Measurements from ENCODE around the gene BLNK.

The BLNK gene

DNA sequence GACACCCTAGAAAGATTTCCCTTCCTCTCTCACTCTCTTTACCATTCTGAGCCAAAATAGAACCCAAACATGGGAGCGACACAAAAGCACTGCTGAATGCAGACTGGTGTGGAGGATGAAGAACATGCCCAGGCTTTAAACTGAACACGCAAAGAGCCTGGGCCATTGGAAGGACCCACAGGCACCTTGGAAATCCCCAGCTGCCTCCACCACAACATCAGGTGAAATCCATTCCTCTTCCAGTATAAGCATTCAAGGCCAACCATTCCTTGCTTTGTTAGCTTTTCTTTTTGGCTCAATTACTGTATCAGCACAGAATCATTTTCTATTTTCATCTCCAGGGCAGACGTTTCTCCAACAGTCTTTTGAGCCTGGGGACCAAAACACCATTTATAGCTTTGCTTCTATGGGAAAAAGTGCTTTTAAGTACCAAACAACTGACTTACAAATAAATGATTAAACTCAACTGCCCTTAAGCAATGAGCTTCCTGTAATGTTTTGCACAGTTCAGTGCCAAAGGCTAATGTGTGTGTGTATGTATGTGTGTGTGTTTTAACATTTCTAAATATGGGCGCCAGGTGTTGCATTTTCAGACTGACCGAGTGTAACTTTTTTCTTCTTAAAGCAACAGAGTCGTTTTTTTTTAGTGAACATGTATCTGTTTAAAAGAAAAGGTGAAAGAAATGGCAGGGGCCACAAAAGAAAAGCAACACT is 16.2 kb upstream of the BLNK start:
- DNase-seq = peak; percentile 40 to 52

- DNase-seq = no peak
These were observed 14.0 kb upstream of the BLNK start for GRCh38 chr10:96285331-96285752.

DNA sequence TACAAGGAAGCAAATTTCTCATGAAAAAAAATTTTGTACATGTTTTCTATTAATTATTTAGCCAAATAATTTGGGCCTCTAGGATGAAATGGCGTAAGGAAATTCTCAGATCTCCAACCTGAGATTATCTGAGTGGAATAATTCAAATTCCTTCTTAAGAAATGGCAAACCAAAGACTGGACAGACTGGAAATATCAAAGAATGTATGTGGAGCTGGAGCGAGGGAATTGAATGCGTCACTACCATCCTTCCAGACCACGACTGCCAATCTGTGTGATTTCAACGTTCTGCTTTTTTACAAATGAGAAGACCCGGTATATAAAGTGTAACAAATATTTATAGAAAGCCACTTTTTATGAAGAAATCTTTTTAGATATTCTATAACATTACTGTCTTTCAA is 12.4 kb upstream of the BLNK start:
- no peak for DNase-seq

GRCh38 chr10:96283351-96283750 is 12.0 kb upstream of the BLNK start:
- no peak for DNase-seq

DNA sequence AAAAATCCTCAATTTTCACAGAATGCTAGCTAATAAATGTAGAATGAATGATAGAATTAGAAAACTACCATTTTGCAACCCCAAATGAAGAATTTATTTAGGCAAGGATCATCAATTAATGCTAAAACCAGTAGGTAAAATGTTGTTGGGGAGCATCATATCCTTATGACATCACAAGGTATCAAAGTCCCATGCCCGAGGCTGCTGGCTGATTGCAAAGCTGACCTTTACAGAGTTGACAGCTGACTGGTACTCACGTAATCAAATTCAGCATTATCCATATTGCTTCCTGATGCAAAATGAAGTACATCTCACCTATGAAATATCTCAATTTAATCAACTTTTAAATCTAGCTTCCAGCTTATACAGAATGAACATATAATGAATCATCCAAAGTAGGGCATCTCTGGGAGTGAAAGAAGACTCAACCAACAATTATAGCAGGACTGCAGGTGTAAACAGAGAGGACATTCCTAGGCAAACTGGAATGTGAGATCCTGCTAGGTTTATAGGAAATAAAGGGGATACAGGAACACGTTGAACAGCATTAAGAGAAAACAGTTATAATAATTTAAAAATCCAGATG is 10.2 kb upstream of the BLNK start:
- DNase-seq = no peak

DNA sequence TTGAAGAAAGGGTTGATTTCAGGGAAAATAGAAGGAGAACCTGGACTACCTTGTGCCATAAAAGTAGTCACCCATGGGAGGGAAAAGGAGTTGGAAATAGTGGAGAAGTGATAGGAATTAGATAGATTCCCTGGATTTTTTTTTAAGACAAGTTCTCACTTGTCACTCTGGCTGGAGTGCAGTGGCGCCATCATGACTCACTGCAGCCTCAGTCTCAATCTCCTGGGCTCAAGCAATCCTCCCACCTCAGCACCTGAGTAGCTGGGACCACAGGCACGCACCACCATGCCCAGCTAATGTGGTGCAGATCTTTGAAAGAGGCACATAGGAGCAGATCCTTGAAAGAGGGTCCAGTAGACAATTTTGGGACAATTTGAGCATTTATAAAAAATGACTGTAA is 9.5 kb upstream of the BLNK start:
- DNase-seq = no peak

DNA sequence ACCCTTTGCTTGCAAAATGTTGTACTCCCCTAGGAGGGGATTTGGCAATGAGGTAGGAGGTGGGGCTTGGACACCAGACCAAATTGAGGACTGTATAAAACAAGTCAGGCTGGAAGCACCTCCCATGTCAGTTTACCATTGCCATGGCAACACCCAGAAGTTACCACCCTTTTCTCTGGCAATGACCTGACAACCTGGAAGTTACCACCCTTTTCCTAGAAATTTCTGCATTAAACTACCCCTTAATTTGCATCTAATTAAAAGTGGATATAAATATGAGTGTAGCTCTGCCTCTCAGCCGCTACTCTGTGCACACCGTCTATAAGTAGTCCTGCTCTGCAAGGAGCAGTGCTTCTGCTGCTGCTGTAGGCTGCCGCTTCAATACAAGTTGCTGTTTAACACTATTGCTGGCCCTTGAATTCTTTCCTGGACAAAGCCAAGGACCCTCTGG is 7.8 kb upstream of the BLNK start:
- DNase-seq = no peak

GRCh38 chr10:96276831-96277230 is 5.5 kb upstream of the BLNK start:
- DNase-seq = no peak

DNA sequence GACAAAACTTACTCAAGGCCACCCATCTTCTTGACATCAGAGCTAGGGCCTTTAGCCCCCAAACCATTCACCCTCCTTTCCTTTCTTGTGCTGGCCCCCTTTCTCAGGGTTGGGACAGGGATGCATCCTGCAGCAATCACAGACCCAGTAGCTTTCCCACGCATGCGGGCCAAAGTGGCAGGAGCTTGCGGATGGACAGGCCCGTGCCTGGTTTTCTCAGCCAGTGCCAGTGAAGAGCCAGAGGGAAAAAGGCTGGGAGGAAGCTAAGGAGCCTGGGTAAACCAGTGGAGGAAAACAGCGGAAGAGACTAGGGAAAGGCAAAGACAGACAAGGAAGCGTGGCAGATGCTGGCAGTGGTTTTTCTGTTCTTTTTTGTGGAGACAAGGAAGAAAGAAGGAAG is 5.1 kb upstream of the BLNK start:
- DNase-seq = no peak

- DNase-seq = no peak
These were observed 4.5 kb upstream of the BLNK start for GRCh38 chr10:96275685-96276418.

GRCh38 chr10:96272316-96273280 is 1.2 kb upstream of the BLNK start:
- DNase-seq = no peak

- no peak for DNase-seq
These were observed 798 bp downstream of the BLNK start for GRCh38 chr10:96270571-96270970.

DNA sequence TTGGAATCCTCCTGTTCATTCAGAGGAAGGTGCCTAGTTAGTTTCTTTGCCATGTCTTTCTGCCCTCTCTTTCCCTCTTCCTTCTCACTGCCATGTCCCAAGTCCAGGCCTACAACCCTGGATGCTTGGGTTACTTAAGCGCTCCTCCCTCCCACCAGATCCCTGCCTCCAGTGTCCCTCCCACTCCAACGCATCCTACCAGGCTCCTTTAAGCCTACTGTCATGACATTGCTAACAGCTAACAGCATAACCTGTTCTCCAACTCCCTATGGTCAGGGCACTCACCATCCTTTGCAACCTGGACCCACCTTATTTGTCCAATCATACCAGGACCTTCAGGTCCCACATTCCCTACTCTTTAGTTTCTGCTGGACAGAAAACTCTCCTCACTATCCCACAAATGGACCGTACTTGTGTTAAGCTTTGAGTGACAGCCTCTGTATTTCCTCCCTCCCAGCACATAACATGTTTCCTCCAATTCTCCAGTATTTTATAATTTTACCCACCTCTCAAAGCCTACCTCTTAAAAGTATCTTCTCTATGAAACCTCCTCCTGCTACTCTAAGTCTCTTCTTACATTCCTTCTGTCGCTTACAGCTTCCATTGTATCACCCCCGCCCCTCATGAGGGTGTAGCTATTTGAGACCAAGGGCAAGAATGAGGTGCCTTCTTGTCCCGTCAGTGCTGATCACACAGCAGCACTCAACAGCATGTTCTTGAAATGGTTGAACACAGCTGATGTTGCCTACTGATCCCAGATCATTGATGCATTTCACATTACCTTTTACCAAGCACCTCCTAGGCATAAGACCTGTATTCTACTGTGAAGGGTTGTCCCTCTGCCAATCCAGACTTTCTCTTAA is 1.7 kb downstream of the BLNK start:
- no peak for DNase-seq

GRCh38 chr10:96268341-96268909 is 2.9 kb downstream of the BLNK start:
- DNase-seq = no peak

DNA sequence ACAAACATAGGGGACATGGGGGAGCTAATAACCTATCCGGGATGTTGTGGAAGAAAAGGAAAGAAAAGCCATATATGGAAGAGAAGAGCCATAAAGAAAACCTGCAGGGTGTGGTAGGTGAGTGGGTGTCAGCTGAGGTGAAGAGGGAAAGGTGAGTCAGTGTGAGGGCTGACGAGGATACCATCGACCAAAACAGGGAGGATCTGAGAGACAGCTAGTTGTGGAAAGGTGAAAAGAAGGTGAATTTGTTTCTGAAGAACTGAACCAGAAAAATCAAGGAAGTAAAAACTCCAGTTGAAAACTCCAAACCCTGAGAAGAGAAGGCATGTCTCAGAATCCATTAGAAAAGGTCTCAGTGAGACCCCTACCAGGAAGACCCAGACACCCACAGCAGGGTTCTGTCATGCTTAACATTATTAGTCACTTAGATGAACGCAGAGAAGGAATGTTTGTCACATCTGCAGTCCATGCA is 4.1 kb downstream of the BLNK start:
- DNase-seq = no peak

- DNase-seq = no peak
These were observed 5.1 kb downstream of the BLNK start for GRCh38 chr10:96266118-96266770.

DNA sequence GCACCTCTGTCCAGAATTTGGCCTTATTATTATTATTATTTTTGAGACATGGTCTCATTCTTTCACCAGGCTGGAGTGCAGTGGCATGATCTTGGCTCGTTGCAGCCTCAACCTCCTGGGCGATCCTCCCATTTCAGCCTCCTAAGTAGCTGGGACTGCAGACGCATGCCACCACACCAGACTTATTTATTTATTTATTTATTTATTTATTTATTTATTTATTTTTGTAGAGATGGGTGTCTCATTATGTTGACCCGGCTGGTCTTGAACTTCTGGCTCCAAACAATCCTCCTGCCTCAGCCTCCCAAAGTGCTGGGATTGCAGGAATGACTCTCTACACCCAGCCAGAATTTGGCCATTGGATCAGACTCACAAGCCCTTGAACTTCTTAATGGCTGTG is 6.4 kb downstream of the BLNK start:
- no peak for DNase-seq

- DNase-seq = no peak
These were observed 7.7 kb downstream of the BLNK start for GRCh38 chr10:96263669-96264068.

- DNase-seq = no peak
These were observed 8.2 kb downstream of the BLNK start for GRCh38 chr10:96263176-96263575.

- DNase-seq = no peak
These were observed 9.4 kb downstream of the BLNK start for GRCh38 chr10:96261930-96262329.

DNA sequence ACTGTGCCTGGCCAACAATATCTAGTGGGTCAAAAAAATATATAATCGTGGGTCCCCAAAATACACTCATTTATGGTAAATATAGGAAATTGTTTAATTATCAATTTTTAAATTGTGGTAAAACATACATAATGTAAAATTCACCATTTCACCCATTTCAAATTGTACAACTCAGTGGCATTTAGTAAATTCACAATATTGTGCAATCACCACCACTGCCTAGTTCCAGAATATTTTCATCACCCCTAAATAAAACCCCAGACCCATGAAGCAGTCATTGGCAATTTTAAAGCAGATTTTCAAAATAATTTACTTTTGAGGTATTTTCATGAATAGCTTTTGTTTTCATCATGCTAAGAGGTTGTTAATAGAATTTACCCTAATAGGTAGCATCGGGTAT is 10.2 kb downstream of the BLNK start:
- DNase-seq = no peak
